ENCODE data around the gene CCR1. TPM values are rescaled to one million over a fixed set of nuclear protein-coding genes. Genes with fewer than 3 reads are reported as not detected.

CCR1 gene
- total RNA-seq, 1 experiment from 2014 or later: 0.10 TPM

DNA sequence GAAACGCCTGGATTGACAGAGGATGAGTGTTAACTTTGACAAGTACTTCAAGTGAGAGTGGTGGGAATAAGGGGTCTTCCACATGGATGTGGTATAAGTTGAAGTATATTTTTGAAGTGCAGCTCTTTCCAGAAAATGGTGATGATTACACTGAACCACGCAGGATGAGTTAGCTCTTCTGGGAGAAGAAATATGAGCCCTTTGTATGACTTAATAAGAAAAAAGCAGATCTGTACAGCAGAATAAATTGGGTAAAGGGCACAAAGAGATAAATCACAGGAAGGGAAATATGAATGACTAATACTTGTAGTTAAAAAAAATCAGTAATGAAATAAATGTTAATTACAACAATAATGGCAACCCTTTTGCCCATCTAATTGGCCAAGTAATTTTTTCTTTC lies 35.4 kb upstream of the CCR1 start:
- H3K4me1 ChIP-seq (ENCODE audit: control insufficient read depth in 1 of 2, insufficient read depth in 2 of 2, low read length in 2 of 2): no peaks in the 10 kb centered on the region
- POLR2A ChIA-PET: interaction anchor here (0.6 kb wide), 1 partner anchor 40 kb away, joined by 3 read pairs; no protein-coding TSS in a partner anchor
- TF ChIP-seq SIN3A (IDR thresholded peaks at IDR 0.05; ENCODE audit: low read depth) (no peak), ZNF274 (IDR thresholded peaks at IDR 0.05; ENCODE audit: low read depth, low read length) (no peak), ELF1 (IDR thresholded peaks at IDR 0.05; ENCODE audit: borderline replicate concordance, low read depth) (no peak), EZH2 (IDR thresholded peaks at IDR 0.05) (no peak), CBX3 (IDR thresholded peaks at IDR 0.05; ENCODE audit: low read depth) (no peak), SRF (IDR thresholded peaks at IDR 0.05; ENCODE audit: low read depth) (no peak), EZH2phosphoT487 (IDR thresholded peaks at IDR 0.05; ENCODE audit: borderline replicate concordance) (no peak)
- H3K4me2 ChIP-seq (ENCODE audit: low read length): no peak overlapping the region
- intact Hi-C loops (cut with micrococcal nuclease): no loop called here
- RAD21 ChIA-PET (ENCODE audit: low non-redundant PET in 1 of 2, low total read pairs in 2 of 2, uncharacterized antibody in 2 of 2, unreplicated experiment in 2 of 2): no interaction called here
- no peaks in the 10 kb centered on the region for H3K9me3 ChIP-seq (ENCODE audit: control insufficient read depth in 1 of 2, insufficient read depth in 1 of 2, low read depth in 1 of 2, low read length in 2 of 2)
- H3K27ac ChIP-seq (ENCODE audit: low read depth, low read length): no peak overlapping the region
- H3K36me3 ChIP-seq (ENCODE audit: control insufficient read depth in 1 of 2, insufficient read depth in 2 of 2, low read length in 2 of 2): no peaks in the 10 kb centered on the region
- no peaks in the 10 kb centered on the region for H3K79me2 ChIP-seq (ENCODE audit: insufficient read depth, low read length)
- BruUV-seq (replicated peaks): no TSS peak
- peaks cover 9% of the 10 kb centered on the region; the same call in 1 of the 2 replicates for H3K27me3 ChIP-seq (ENCODE audit: insufficient read depth, low read length)
- CTCF ChIA-PET: no interaction called here
- no peak overlapping the region for H2AFZ ChIP-seq (ENCODE audit: low read depth, low read length, poor library complexity, severe bottlenecking)
- no peaks in the 10 kb centered on the region for H4K20me1 ChIP-seq (ENCODE audit: insufficient read depth)
- H3K9ac ChIP-seq (ENCODE audit: low read length): no peak overlapping the region
- ATAC-seq (no peak), DNase-seq (ENCODE audit: low read depth, low spot score) (no peak)
- no peaks in the 10 kb centered on the region for H3K9me2 ChIP-seq (ENCODE audit: insufficient read depth)
- no peak overlapping the region for H3K4me3 ChIP-seq (replicated peaks in 1 of 2; ENCODE audit: low read depth in 1 of 2, low read length in 2 of 2)

DNA sequence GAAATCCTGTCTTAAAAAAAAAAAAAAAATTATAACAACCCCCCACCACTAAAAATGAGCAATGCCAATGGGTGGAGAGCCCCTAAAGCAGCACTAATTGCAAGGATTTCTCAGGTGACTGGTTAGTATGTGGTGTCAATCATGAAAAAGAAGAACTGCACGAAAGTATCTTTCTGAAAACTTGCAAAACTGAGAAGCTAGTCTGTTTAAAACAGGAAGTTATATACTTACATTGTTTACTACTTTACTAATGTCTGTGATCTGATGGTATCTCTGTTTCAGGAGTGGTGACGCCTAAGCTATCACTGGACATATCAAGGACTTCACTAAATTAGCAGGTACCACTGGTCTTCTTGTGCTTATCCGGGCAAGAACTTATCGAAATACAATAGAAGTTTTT lies 34.0 kb upstream of the CCR1 start, which contains the start of gene CCR3:
TSS of gene CCR3 (plus strand) at position 341 of the 400 bp plus-strand sequence. CDS start 22,699 bp downstream, outside the sequence.
- Histone ChIP-seq H3K4me3 (replicated peaks in 1 of 2; ENCODE audit: low read depth in 1 of 2, low read length in 2 of 2) (no peak within 1 kb of the TSS), H3K4me2 (ENCODE audit: low read length) (no peak within 1 kb of the TSS), H3K4me1 (ENCODE audit: control insufficient read depth in 1 of 2, insufficient read depth in 2 of 2, low read length in 2 of 2) (no peaks in the 10 kb centered on the region), H3K79me2 (ENCODE audit: insufficient read depth, low read length) (no peaks in the 10 kb centered on the region), H3K36me3 (ENCODE audit: control insufficient read depth in 1 of 2, insufficient read depth in 2 of 2, low read length in 2 of 2) (no peaks in the 10 kb centered on the region), H4K20me1 (ENCODE audit: insufficient read depth) (no peaks in the 10 kb centered on the region), H3K27ac (ENCODE audit: low read depth, low read length) (no peak within 1 kb of the TSS), H3K27me3 (ENCODE audit: insufficient read depth, low read length) (peaks cover 21% of the 10 kb centered on the region; the same call in 1 of the 2 replicates), H3K9ac (ENCODE audit: low read length) (no peak within 1 kb of the TSS), H3K9me3 (ENCODE audit: control insufficient read depth in 1 of 2, insufficient read depth in 1 of 2, low read depth in 1 of 2, low read length in 2 of 2) (no peaks in the 10 kb centered on the region), H3K9me2 (ENCODE audit: insufficient read depth) (no peaks in the 10 kb centered on the region), H2AFZ (ENCODE audit: low read depth, low read length, poor library complexity, severe bottlenecking) (no peak within 1 kb of the TSS)
- intact Hi-C loops (cut with micrococcal nuclease): no loop called here
- ChIA-PET RAD21 (ENCODE audit: low non-redundant PET in 1 of 2, low total read pairs in 2 of 2, uncharacterized antibody in 2 of 2, unreplicated experiment in 2 of 2) (no interaction called here), POLR2A (no interaction called here), CTCF (no interaction called here)
- DNase-seq (ENCODE audit: low read depth, low spot score) (no peak), ATAC-seq (no peak)
- no TSS peak for BruUV-seq (replicated peaks)
- TF ChIP-seq MAX (IDR thresholded peaks at IDR 0.05) (no peak), YY1 (IDR thresholded peaks at IDR 0.05; ENCODE audit: extremely low read depth, insufficient replicate concordance, low read depth, low read length) (no peak), ZFX (IDR thresholded peaks at IDR 0.05) (no peak), EGR1 (IDR thresholded peaks at IDR 0.05; ENCODE audit: low read depth) (no peak), SP1 (IDR thresholded peaks at IDR 0.05; ENCODE audit: low read depth) (no peak), CEBPB (IDR thresholded peaks at IDR 0.05; ENCODE audit: low read depth) (no peak), FOSL1 (IDR thresholded peaks at IDR 0.05; ENCODE audit: low read depth) (no peak), POLR2A (IDR thresholded peaks at IDR 0.05; ENCODE audit: borderline replicate concordance, extremely low read depth, insufficient read depth, insufficient read length) (no peak), ATF3 (IDR thresholded peaks at IDR 0.05) (no peak), REST (IDR thresholded peaks at IDR 0.05; ENCODE audit: low read depth) (no peak), JUND (IDR thresholded peaks at IDR 0.05) (no peak), ZNF274 (IDR thresholded peaks at IDR 0.05; ENCODE audit: low read depth, low read length) (no peak), CTCF (IDR thresholded peaks at IDR 0.05 in 2 of 3, conservative IDR thresholded peaks at IDR 0.05 in 1 of 3; ENCODE audit: borderline replicate concordance in 1 of 3, insufficient read depth in 1 of 3, low read depth in 2 of 3, low read length in 2 of 3) (no peak)

All from HCT116 (cell line).